Activated CD4-positive, alpha-beta memory T cell treated with anti-CD3 and anti-CD28 coated beads, Interleukin-2, amount 10 ng/mL, durations not matched to agents 7 days and 5 days (primary cell): ENCODE data around the gene KRT71. TPM values are rescaled to one million over a fixed set of nuclear protein-coding genes. Genes with fewer than 3 reads are reported as not detected.
"Not testable (repeated sequence)": the region's sequence is repeated elsewhere in the genome, so short reads cannot be mapped to it uniquely, and the experiment has no call there.

Source experiments
- CTCF ChIA-PET: fragments of 350-600 bp; sonication (Branson Sonifier 250); formaldehyde crosslinking; loops from one replicate; lab custom pipeline; 2021; ENCODE audit warnings: antibody characterized with exemption, inconsistent platforms; lab: Charles Lee
- POLR2A ChIA-PET: fragments of 350-600 bp; sonication (Branson Sonifier 250); formaldehyde crosslinking; loops from one replicate; lab custom pipeline; 2021; ENCODE audit warnings: antibody characterized with exemption; lab: Charles Lee
- DNase-seq: peaks from one replicate; pipeline ENCODE4 v3.0.0-alpha.2; 2020
- H3K27ac Mint-ChIP-seq: one replicate; pipeline ENCODE4 v1.8.0; 2021; ENCODE audit warnings: mild to moderate bottlenecking, mixed read lengths
- H3K27me3 Mint-ChIP-seq: one replicate; pipeline ENCODE4 v1.8.0; 2021; ENCODE audit warnings: mixed read lengths
- H3K36me3 Mint-ChIP-seq: one replicate; pipeline ENCODE4 v1.8.0; 2021; ENCODE audit warnings: low read depth, mixed read lengths
- H3K4me1 Mint-ChIP-seq: one replicate; pipeline ENCODE4 v1.8.0; 2021; ENCODE audit warnings: mixed read lengths
- H3K4me3 Mint-ChIP-seq: one replicate; pipeline ENCODE4 v1.8.0; 2021; ENCODE audit warnings: mild to moderate bottlenecking, mixed read lengths
- H3K9me3 Mint-ChIP-seq: one replicate; pipeline ENCODE4 v1.8.0; 2021; ENCODE audit warnings: mixed read lengths
- total RNA-seq, 2 experiments: library from RNA; stranded (reverse); gene quantifications; one replicate each; pipeline ENCODE4 v1.2.3, GENCODE V29; 2021

Gene KRT71
- total RNA-seq = not detected

DNA sequence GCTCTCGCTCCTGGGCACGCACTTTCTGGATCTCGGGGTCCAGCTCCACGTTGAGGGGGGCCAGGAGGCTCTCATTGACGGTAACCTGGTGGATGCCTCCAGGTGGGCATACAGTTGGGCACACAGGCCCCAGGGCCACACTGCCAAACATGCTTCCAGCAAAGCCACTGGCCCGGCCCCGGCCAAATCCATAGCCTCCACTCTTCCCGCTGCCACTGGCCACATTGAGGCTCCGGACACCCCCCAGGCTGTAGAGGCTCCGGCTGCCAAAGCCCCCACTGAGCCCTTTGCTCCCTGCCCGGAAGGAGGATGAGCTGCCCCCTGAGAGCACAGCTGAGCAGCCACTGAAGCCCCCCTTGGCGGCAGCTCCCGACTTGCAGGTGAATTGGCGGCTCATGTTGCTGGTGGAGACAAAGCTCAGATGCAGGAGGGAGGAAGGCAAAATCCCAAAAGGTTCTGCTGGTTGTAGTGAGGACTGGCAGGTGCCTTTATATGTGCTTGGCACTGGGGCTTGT, at the start of gene KRT71:
KRT71 (minus strand) TSS at position 465 of the 515 bp plus-strand sequence; CDS start at position 397, 68 bp downstream.
- Mint-ChIP-seq H3K27ac (no peak within 1 kb of the TSS), H3K27me3 (peaks cover 19% of the 10 kb centered on the region), H3K9me3 (no peaks in the 10 kb centered on the region), H3K4me3 (no peak within 1 kb of the TSS), H3K36me3 (no peaks in the 10 kb centered on the region), H3K4me1 (peaks cover 2% of the 10 kb centered on the region)
- ChIA-PET POLR2A (no interaction called here), CTCF (no interaction called here)
- DNase-seq = no peak

DNA sequence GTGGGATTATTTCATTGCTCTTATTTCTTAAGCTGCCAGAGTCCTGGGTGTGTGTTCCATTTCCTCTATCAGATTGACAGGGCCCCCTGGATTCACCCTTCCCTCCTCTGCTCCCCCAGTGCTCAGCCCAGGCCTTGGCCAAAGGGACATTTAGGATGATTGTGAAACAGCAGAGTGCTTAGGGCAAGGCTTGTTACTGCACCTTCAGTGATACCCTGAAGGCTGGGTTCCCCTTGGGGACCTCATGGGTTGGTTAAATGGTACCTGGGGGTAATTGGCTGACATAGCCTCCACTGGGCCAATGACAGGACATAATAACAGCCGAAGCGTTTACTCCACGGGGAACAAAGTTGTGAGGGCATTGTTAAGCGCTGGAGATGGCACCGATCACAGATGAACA, 49.6 kb upstream of the KRT71 start:
- ChIA-PET CTCF (no interaction called here), POLR2A (no interaction called here)
- no peaks in the 10 kb centered on the region for H3K36me3 Mint-ChIP-seq
- peaks cover 38% of the 10 kb centered on the region for H3K27me3 Mint-ChIP-seq
- H3K9me3 Mint-ChIP-seq = no peaks in the 10 kb centered on the region
- H3K27ac Mint-ChIP-seq = no peak overlapping the region
- H3K4me3 Mint-ChIP-seq = no peak overlapping the region
- H3K4me1 Mint-ChIP-seq = peaks cover 4% of the 10 kb centered on the region
- DNase-seq = peak; percentile 2

DNA sequence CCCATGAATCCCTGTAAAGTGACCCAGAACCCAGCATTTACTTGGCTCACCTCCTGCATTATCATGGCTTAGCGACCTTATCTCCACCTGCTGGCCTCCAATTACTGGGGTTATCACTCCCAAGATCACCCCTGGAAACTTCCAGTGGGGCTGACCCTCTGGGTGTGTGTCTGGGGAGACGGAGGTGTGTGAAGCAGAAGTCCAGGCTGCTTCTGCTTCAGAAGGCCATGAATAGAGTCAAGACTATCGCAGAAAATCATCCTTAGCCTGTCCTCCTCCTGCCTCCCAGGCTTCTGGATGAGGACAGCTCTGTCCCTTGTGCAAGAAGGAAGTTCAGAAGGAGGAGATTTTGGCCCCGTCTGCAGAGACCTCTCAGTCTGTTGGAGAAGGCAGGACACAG, 48.7 kb upstream of the KRT71 start:
- Mint-ChIP-seq H3K27ac (no peak overlapping the region), H3K27me3 (peaks cover 39% of the 10 kb centered on the region), H3K36me3 (no peaks in the 10 kb centered on the region), H3K4me3 (no peak overlapping the region), H3K4me1 (peaks cover 4% of the 10 kb centered on the region), H3K9me3 (no peaks in the 10 kb centered on the region)
- ChIA-PET CTCF (no interaction called here), POLR2A (no interaction called here)
- DNase-seq = no peak

GRCh38 chr12:52600941-52601481, 48.1 kb upstream of the KRT71 start, which contains the start of gene KRT72:
Gene KRT72 (minus strand): TSS chr12:52601463. CDS start chr12:52601452, 11 bp downstream.
- POLR2A ChIA-PET = no interaction called here
- H3K9me3 Mint-ChIP-seq = no peaks in the 10 kb centered on the region
- DNase-seq = peak; percentile 9
- no peak within 1 kb of the TSS for H3K27ac Mint-ChIP-seq
- peaks cover 38% of the 10 kb centered on the region for H3K27me3 Mint-ChIP-seq
- H3K4me3 Mint-ChIP-seq = no peak within 1 kb of the TSS
- peaks cover 4% of the 10 kb centered on the region for H3K4me1 Mint-ChIP-seq
- CTCF ChIA-PET = no interaction called here
- H3K36me3 Mint-ChIP-seq = no peaks in the 10 kb centered on the region

GRCh38 chr12:52600475-52600874, 47.5 kb upstream of the KRT71 start:
- no peak overlapping the region for H3K27ac Mint-ChIP-seq
- no peaks in the 10 kb centered on the region for H3K36me3 Mint-ChIP-seq
- H3K27me3 Mint-ChIP-seq = peaks cover 39% of the 10 kb centered on the region
- ChIA-PET POLR2A (no interaction called here), CTCF (no interaction called here)
- peaks cover 4% of the 10 kb centered on the region for H3K4me1 Mint-ChIP-seq
- H3K9me3 Mint-ChIP-seq = no peaks in the 10 kb centered on the region
- H3K4me3 Mint-ChIP-seq = no peak overlapping the region
- DNase-seq = no peak

DNA sequence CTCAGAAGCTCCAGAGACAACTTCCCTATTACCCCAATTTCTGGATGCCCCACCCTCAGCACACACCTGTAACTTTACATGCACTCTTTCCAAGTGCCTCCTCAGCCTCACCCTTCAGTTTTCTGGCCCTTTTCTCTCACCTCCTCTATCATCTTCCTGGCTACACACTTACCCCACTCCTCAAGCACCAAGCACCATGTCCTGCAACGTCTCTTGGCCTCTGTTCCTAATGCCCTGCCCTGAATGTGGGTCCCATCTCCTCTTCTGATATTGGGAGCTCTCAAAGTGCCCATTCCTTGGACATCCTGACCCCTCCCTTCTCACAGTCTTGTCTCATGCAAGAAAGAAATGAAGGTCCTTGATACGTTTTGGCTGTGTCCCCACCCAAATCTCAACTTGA, 47.1 kb upstream of the KRT71 start:
- ChIA-PET POLR2A (no interaction called here), CTCF (no interaction called here)
- no peaks in the 10 kb centered on the region for H3K9me3 Mint-ChIP-seq
- no peaks in the 10 kb centered on the region for H3K36me3 Mint-ChIP-seq
- H3K27me3 Mint-ChIP-seq = peaks cover 36% of the 10 kb centered on the region
- H3K4me3 Mint-ChIP-seq = no peak overlapping the region
- no peak overlapping the region for H3K27ac Mint-ChIP-seq
- H3K4me1 Mint-ChIP-seq = peaks cover 2% of the 10 kb centered on the region
- DNase-seq = no peak

- no peaks in the 10 kb centered on the region for H3K36me3 Mint-ChIP-seq
- ChIA-PET CTCF (no interaction called here), POLR2A (no interaction called here)
- no peak overlapping the region for H3K4me3 Mint-ChIP-seq
- H3K4me1 Mint-ChIP-seq = no peaks in the 10 kb centered on the region
- no peak overlapping the region for H3K27ac Mint-ChIP-seq
- DNase-seq = no peak
- H3K9me3 Mint-ChIP-seq = no peaks in the 10 kb centered on the region
- peaks cover 38% of the 10 kb centered on the region for H3K27me3 Mint-ChIP-seq
Measured at GRCh38 chr12:52598966-52599365, 46.0 kb upstream of the KRT71 start.

- POLR2A ChIA-PET, H3K27ac Mint-ChIP-seq, DNase-seq, H3K4me1 Mint-ChIP-seq, H3K36me3 Mint-ChIP-seq, H3K4me3 Mint-ChIP-seq, H3K9me3 Mint-ChIP-seq: not testable (repeated sequence)
- CTCF ChIA-PET = interaction anchor here (1.4 kb wide), 2 partner anchors 12 to 286 kb away, joined by 4 to 5 read pairs; no protein-coding TSS in a partner anchor
- peaks cover 26% of the 10 kb centered on the region for H3K27me3 Mint-ChIP-seq
Measured at GRCh38 chr12:52594237-52594636, 41.3 kb upstream of the KRT71 start.

DNA sequence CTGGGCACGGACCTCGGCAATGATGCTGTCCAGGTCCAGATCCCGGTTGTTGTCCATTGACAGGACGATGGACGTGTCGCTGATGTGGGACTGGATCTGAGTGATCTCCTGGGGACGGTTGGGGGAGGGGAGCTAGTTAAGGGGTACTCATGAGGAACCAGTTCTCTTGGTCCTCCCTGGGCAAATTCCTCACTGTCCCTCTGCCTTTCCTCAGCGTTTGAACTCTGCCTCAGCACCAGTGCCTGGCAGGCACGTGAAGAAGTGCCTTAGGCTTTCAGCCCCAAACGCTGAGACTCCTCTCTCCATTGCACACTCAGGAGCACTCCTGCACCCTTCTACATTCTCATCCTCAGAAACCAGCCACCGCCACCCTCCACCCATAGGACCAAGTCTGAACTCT, 38.6 kb upstream of the KRT71 start:
- Mint-ChIP-seq H3K36me3 (no peaks in the 10 kb centered on the region), H3K27me3 (peaks cover 11% of the 10 kb centered on the region), H3K4me1 (peaks cover 4% of the 10 kb centered on the region), H3K4me3 (no peak overlapping the region), H3K9me3 (no peaks in the 10 kb centered on the region), H3K27ac (no peak overlapping the region)
- DNase-seq = no peak
- CTCF ChIA-PET = no interaction called here
- POLR2A ChIA-PET = no interaction called here

- DNase-seq = no peak
Measured at GRCh38 chr12:52590021-52590420, 37.1 kb upstream of the KRT71 start.

GRCh38 chr12:52587563-52587962, 34.6 kb upstream of the KRT71 start:
- H3K4me1 Mint-ChIP-seq = peaks cover 18% of the 10 kb centered on the region
- CTCF ChIA-PET = interaction anchor here (0.7 to 11.7 kb wide), 3 partner anchors 286 to 292 kb away, joined by 3 to 134 read pairs (median 5); no protein-coding TSS in a partner anchor

More at GRCh38 chr12:52590021-52590420, 37.1 kb upstream of the KRT71 start:
- peaks cover 18% of the 10 kb centered on the region for H3K4me1 Mint-ChIP-seq
- no peaks in the 10 kb centered on the region for H3K36me3 Mint-ChIP-seq
- no peaks in the 10 kb centered on the region for H3K9me3 Mint-ChIP-seq
- no peak overlapping the region for H3K27ac Mint-ChIP-seq
- H3K4me3 Mint-ChIP-seq = no peak overlapping the region
- ChIA-PET POLR2A (no interaction called here), CTCF (interaction anchor here (1.2 to 1.7 kb wide), 2 partner anchors 281 to 290 kb away, joined by 6 read pairs; no protein-coding TSS in a partner anchor)
- peaks cover 7% of the 10 kb centered on the region for H3K27me3 Mint-ChIP-seq

DNA sequence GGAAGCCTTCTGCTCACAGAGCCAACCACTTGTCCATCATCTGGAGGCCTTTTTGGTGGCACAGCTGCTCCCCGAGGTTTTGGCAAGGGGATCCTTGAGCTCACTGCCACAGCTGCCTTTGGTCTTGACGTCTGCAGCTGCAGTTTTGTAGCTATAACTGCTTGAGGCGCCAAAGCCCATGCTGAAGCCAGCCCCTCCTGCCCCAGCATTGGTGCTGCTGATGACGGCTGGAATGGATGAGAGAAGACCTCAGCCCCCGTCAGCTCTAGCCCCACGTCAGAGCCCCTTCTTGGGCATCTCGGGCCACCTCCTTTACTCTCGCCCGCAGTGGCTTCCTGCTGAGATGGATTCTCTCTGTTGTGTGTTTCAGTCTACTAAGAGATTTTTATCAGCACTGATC, 33.0 kb upstream of the KRT71 start:
- Mint-ChIP-seq H3K9me3 (no peaks in the 10 kb centered on the region), H3K27me3 (peaks cover 3% of the 10 kb centered on the region), H3K4me1 (peaks cover 18% of the 10 kb centered on the region), H3K27ac (no peak overlapping the region), H3K4me3 (no peak overlapping the region), H3K36me3 (no peaks in the 10 kb centered on the region)
- ChIA-PET CTCF (interaction anchor here (0.6 to 11.7 kb wide), 12 partner anchors 16 to 429 kb away, joined by 3 to 134 read pairs (median 4); no protein-coding TSS in a partner anchor), POLR2A (interaction anchor here (0.6 to 1.6 kb wide), 3 partner anchors 285 to 294 kb away, joined by 3 to 8 read pairs (median 5); no protein-coding TSS in a partner anchor)
- DNase-seq = peak; percentile 39

More at GRCh38 chr12:52587563-52587962, 34.6 kb upstream of the KRT71 start:
- Mint-ChIP-seq H3K9me3 (no peaks in the 10 kb centered on the region), H3K36me3 (no peaks in the 10 kb centered on the region), H3K27me3 (no peaks in the 10 kb centered on the region), H3K27ac (no peak overlapping the region), H3K4me3 (no peak overlapping the region)
- POLR2A ChIA-PET = no interaction called here
- DNase-seq = no peak

DNA sequence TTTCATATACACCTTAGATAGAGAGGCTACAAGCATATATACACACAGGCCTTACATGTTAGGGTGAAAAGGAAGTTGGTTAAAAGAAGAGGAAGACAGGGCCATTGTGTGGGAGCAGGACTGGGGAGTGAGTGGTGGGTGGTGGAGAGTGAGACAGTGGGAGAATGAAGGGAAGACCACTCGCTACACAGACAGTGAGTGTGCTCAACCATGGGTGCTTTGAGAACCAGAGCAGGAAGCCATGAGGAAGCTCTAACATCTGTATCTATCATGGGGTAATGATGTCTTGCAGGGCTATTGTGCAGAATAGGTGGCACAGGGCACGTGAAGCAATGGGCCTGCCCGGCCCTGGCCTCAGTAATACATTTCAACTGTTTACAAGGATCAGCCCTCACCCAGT, 32.1 kb upstream of the KRT71 start:
- ChIA-PET POLR2A (interaction anchor here (1.6 kb wide), 1 partner anchor 295 kb away, joined by 8 read pairs; no protein-coding TSS in a partner anchor), CTCF (interaction anchor here (0.8 to 11.7 kb wide), 9 partner anchors 15 to 428 kb away, joined by 3 to 134 read pairs (median 3); no protein-coding TSS in a partner anchor)
- Mint-ChIP-seq H3K27ac (no peak overlapping the region), H3K9me3 (no peaks in the 10 kb centered on the region), H3K4me3 (no peak overlapping the region), H3K36me3 (no peaks in the 10 kb centered on the region), H3K4me1 (peaks cover 18% of the 10 kb centered on the region), H3K27me3 (peaks cover 3% of the 10 kb centered on the region)
- no peak for DNase-seq
